Inferior parietal cortex (tissue), 1 donor: ENCODE results near the gene STAC.
"Not testable (repeated sequence)": the region's sequence is repeated elsewhere in the genome, so short reads cannot be mapped to it uniquely, and the experiment has no call there.

Experiments used
- DNase-seq: peaks from one replicate; pipeline ENCODE4 v3.0.0-alpha.2; 2016; ENCODE audit errors: extremely low spot score

Gene STAC

GRCh38 chr3:36520241-36521006 lies 140.1 kb downstream of the STAC start:
- no peak for DNase-seq

DNA sequence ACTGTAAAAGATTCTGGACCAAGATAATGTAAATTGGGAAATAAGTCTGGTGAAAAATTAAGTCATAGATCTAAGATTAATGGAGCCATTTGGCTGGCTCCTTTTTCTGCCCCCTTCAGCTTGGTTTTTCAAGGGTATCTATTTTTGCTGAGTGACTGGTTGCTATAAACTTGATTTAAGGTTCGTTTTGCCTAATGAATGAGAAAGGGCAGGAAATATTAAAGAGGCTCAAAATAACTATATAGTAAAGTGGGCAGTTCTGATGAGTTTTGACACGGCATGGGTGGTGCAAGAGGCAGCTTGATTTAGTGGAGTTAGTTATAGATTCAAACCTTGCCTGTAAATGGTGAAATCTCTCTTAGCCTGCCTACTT lies 140.7 kb downstream of the STAC start:
- no peak for DNase-seq

DNA sequence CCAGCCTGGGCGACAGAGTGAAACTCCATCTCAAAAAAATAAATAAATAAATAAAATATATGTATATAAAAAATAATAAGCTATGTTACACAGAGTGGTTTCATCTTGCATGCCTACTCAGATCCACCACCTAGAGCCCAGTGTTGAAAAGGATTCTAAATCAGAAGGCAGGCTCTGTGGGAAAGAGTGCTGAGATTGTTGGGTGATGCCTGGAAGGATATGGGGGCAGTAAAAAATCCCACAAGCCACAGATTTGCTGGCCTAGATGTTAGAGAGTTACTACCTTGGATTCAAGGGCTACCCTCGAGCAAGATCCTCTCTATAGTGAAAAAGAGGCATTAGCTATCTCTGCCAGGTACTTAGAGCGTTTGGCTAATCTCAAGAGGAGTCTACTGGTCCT lies 144.3 kb downstream of the STAC start:
- no peak for DNase-seq

DNA sequence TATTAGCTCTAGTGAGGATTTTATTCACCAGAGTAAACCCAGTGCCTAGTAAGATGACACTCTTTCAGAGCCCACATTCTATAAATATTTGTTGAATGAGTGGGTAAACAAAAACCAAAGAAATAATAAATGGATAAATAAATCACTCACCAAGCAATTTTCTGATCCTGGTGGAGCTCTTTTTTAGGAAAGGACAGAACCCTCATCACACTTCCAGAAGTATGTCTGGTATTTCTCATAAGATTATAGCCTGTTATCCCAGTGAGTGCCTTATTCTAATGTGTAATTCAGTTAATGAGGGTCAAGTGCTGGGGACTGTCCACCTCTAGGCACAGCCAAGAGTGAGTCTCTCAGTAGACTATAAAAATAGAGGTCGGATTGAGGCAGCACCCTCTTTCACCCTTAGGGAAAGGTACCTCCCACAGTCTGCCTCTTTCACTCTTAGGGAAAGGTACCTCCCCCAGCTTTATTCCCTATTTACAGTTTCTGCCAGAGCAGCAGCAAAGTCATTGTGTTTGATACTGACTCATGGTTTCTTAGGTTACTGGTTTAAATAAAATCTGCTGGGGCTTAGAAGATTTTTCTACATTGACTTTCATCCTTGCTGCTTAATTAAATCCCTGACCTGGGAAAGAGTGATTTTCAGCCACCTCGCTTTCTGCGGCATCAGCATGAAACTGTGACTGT lies 145.0 kb downstream of the STAC start:
- DNase-seq: no peak

GRCh38 chr3:36538136-36538749 lies 157.9 kb downstream of the STAC start:
- DNase-seq: no peak

DNA sequence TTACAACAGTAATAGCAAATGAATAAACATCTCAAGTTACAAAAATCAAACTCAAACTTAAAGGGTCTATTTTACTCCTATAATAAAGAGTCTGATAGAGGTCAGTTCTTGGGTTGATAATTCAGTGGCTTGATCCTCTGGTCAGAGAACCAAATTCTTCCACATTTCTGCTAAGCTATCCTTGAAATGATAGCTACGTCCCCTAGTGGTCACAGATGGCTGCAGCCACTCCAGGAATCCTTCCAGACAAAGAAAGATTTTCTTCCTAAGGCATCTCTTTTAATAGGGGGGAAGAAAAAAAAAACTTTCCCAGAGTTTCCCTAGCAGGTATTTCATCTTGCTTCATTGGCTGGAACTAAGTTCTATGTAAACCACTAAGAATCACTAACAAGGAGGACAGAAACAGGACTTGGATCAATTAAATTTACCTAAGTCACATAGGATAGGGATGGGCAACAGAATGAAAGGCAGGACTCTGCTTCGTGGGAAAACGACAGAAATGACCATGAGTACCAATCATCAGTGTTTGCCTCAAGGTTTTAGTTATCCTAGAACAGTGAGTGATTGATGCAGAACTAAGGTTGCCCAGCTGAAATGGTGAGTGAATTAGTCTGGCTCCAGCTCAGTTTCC lies 160.7 kb downstream of the STAC start:
- no peak for DNase-seq

- DNase-seq: no peak
These were observed 161.9 kb downstream of the STAC start for GRCh38 chr3:36542186-36542585.

DNA sequence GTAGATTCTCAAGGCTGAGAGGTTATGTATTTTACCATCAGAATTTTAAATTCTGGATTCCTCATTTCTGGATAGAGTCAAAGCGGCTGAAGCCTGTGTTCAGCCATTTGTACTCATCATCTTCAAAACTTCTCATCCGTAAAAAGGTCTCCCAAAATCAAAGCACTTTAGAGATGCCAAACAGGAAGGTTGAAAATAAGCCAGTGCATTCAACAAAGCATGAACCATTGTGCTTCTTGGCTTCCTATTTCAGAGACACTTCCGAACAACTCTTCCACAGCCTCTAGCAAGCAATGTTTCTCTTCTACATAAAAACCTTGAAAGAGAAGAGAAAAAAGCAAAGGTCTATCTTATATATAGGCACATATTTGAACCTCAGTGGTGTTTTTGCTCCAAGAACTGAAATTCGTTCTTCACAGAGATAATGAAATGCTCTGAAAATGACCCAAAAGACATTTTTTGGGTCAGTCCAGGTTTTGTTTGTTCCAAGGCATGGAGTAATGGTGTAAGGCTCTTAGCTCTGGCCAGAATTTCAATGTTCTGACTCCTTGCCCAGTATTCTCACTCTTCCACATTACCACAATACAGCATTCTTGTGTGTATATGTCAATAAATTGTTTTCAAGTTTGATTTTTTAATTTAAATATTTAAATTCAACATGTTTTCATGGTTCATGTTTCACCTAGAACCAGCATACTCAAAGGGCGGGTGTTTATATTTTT lies 163.1 kb downstream of the STAC start:
- DNase-seq: no peak

DNA sequence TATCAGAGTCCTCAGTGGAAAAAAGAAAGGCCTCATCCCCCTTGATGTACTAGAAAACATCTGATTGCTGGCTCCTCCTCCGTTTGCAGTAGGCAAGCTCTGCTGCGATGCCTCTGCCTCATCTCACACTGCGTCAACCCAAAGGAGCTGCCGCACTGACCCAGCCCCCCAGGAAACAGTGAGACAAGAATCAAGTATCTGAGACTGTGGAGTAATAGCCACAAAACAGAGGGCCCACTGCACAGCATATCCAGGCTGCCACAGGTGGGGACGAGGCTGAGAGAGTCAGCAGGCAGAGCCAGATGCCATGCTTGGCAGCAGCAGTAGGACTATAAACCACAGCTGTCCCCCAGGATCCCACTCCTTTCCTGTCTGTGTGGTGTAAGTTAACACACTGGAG lies 165.9 kb downstream of the STAC start:
- no peak for DNase-seq

GRCh38 chr3:36548712-36549111 lies 168.4 kb downstream of the STAC start:
- DNase-seq: no peak

GRCh38 chr3:36557021-36557707 lies 176.9 kb downstream of the STAC start:
- no peak for DNase-seq

DNA sequence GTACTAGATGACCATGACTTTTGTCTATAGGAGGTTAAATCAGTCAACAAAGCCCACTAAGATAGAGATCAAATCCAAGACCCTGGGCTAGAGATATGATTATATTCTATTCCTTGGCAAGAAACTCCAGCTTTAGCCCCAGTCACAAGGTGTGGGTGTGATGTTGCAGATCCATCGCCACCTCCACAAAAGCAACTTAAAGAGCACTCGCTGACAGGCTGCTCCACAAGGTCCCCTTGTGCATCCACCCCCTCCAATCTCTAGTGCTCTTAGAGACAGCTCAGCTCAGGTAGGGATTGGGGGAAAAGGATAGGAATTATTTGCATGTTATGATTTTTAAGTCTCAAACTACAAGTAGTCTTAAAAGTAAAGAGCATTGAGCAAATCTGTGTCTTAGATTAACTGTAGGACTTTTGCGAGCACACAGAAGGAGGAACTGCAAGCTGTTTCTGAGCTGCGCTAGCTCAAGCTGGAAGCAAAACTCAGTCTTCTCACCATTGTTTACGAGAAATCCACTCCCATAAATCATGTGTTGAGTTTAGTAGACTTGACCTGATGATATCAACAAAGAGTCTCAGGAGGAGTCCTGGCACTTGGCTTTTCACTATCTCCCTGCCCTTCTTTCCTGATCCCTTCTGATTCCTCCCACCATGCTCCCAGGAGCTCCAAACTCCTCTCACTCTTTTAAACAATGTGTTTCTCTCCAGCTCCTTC lies 177.6 kb downstream of the STAC start:
- no peak for DNase-seq

GRCh38 chr3:36558961-36559360 lies 178.7 kb downstream of the STAC start:
- DNase-seq: no peak

DNA sequence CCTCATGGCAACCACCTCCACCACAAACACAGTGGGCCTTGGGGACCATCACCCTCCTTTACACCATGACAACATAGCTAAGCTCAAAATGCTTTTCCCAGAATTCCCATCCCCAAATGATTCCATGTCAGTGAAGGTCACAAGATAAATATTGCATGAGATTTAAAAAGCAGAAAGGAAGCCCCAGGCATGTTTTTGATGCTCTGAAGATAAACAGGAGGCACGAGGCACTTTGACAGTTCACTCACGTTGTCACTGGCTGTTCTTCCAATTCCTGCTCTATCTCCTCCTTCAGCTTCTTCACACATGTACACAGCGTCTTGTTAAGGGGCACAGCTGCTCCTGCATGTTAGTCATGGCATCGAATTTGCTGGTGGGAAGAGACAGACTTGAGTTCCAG lies 180.4 kb downstream of the STAC start:
- DNase-seq: no peak

- DNase-seq: no peak
These were observed 181.3 kb downstream of the STAC start for GRCh38 chr3:36561601-36562000.

- DNase-seq: no peak
These were observed 182.6 kb downstream of the STAC start for GRCh38 chr3:36562945-36563344.

- DNase-seq: no peak
These were observed 194.9 kb downstream of the STAC start for GRCh38 chr3:36575241-36575640.

GRCh38 chr3:36578418-36578817 lies 198.1 kb downstream of the STAC start:
- DNase-seq: not testable (repeated sequence)

DNA sequence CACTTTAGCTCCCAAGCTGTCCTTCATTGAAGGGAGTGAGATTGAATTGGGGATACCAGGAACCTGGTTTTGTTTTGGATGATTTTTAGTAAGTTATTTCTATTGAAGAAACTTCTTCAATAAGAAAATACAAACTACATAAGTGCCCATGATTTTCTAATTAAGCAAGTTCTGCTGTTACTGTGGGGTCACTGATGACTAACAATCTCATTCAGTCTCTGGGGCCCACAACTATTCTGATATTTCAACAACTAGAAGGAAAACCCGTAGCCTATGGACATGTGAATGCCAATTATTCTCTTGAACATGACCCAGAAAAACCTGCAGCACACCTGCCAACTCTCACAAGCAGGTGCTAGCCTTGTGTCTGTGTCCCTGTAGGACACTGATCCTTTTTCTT lies 199.4 kb downstream of the STAC start:
- no peak for DNase-seq

GRCh38 chr3:36580716-36581115 lies 200.4 kb downstream of the STAC start:
- no peak for DNase-seq

GRCh38 chr3:36591959-36592358 lies 211.7 kb downstream of the STAC start:
- no peak for DNase-seq
